Keratinocyte (primary cell): Measurements from ENCODE around the gene NMNAT2.

ENCODE experiments used
- CTCF ChIP-seq, 3 experiments: IDR thresholded peaks in 1 of 3; conservative IDR thresholded peaks in 1 of 3; optimal IDR thresholded peaks in 1 of 3; 2 replicates in 2 of 3; 3 replicates in 1 of 3; pipeline versions ENCODE3 to v1.5.1; 2011; ENCODE audit warnings: low read length in 3 of 3, mild to moderate bottlenecking in 3 of 3, moderate library complexity in 2 of 3, control low read depth in 1 of 3, inconsistent platforms in 1 of 3; ENCODE audit not compliant: insufficient read depth in 2 of 3; ENCODE audit errors: extremely low read depth in 1 of 3
- EZH2 ChIP-seq: IDR thresholded peaks from one replicate; pipeline ENCODE4 v1.6.1; 2012; ENCODE audit warnings: inconsistent platforms, mild to moderate bottlenecking, low read length, moderate library complexity

- TF ChIP-seq CTCF (optimal IDR thresholded peaks at IDR 0.05 in 1 of 3, IDR thresholded peaks at IDR 0.05 in 1 of 3, conservative IDR thresholded peaks at IDR 0.05 in 1 of 3; ENCODE audit: extremely low read depth in 1 of 3, insufficient read depth in 2 of 3, low read length in 3 of 3) = no peak
- no peak for TF ChIP-seq EZH2
Observed at GRCh38 chr1:183237046-183237445, 181.1 kb downstream of the NMNAT2 start.
